GM12878 (cell line): ENCODE results near the gene MBOAT2. TPM values are rescaled to one million over a fixed set of nuclear protein-coding genes. Genes with fewer than 3 reads are reported as not detected.

Experiments
- ATAC-seq: fragments of 200-7000 bp; cut with Tn5 transposase; 3 replicates; pipeline ENCODE4 v1.9.1; 2020; ENCODE audit warnings: mild to moderate bottlenecking, moderate library complexity
- BruUV-seq: library from RNA; stranded (reverse); fragments of 400-500 nt; replicated peaks from 2 replicates; lab custom pipeline; 2021; lab: Mats Ljungman, UMichigan
- CTCF ChIA-PET: fragments of 300-600 bp; sonication (Branson Sonifier 250); formaldehyde crosslinking; extraction: SDS; loops from one replicate; lab custom pipeline; 2021; ENCODE audit warnings: inconsistent platforms; lab: Yijun Ruan, JAX
- POLR2A ChIA-PET: fragments of 350-600 bp; formaldehyde crosslinking; extraction: SDS; loops from one replicate; lab custom pipeline; 2021; ENCODE audit warnings: inconsistent platforms; lab: Charles Lee
- RAD21 ChIA-PET: fragments of 300-600 bp; sonication (Branson Sonifier 250); formaldehyde crosslinking; loops from one replicate; lab custom pipeline; 2023; ENCODE audit warnings: antibody characterized with exemption; ENCODE audit not compliant: unreplicated experiment; lab: Charles Lee
- SMC1A ChIA-PET: fragments of 300-600 bp; sonication (Branson Sonifier 250); formaldehyde crosslinking; loops from one replicate; lab custom pipeline; 2023; ENCODE audit not compliant: unreplicated experiment, uncharacterized antibody; lab: Charles Lee
- DNase-seq: peaks from one replicate; pipeline ENCODE4 v3.0.0-alpha.2; 2011; ENCODE audit warnings: low read depth, low spot score
- FAIRE-seq: peaks from 3 replicates; lab custom pipeline; 2011; peaks lifted over from hg19 to GRCh38; lab: Jason Lieb, UNC
- H2AFZ ChIP-seq: 2 replicates; pipeline ENCODE4 v1.6.0; 2011; ENCODE audit warnings: low read depth, low read length, control low read depth; ENCODE audit not compliant: control insufficient read depth
- H3K27ac ChIP-seq: 2 replicates; pipeline ENCODE4 v1.5.1; 2011; ENCODE audit warnings: control low read depth; ENCODE audit not compliant: control insufficient read depth, insufficient read depth
- H3K27me3 ChIP-seq, 2 experiments: replicated peaks in 1 of 2; 2 replicates each; pipeline versions ENCODE4 v1.6.0 to v1.6.1; 2011; ENCODE audit warnings: low read length in 1 of 2; ENCODE audit not compliant: control insufficient read depth in 2 of 2, insufficient read depth in 2 of 2
- H3K36me3 ChIP-seq, 2 experiments: 2 replicates each; pipeline ENCODE4 v1.5.1; 2011; ENCODE audit warnings: low read length in 1 of 2; ENCODE audit not compliant: control insufficient read depth in 2 of 2, insufficient read depth in 2 of 2
- H3K4me1 ChIP-seq: 2 replicates; pipeline ENCODE4 v1.6.1; 2011; ENCODE audit warnings: mild to moderate bottlenecking, low read length, moderate library complexity, mixed read lengths; ENCODE audit not compliant: control insufficient read depth, insufficient read depth
- H3K4me2 ChIP-seq: 2 replicates; pipeline ENCODE4 v1.6.0; 2011; ENCODE audit warnings: control low read depth; ENCODE audit not compliant: control insufficient read depth, insufficient read depth
- H3K4me3 ChIP-seq: fragments of 200-600 bp; sonication (generic); 2 replicates; pipeline ENCODE4 v1.5.1; 2016
- H3K79me2 ChIP-seq: 2 replicates; pipeline ENCODE4 v1.6.0; 2011; ENCODE audit warnings: low read length; ENCODE audit not compliant: control insufficient read depth, insufficient read depth
- H3K9ac ChIP-seq: 2 replicates; pipeline ENCODE4 v1.8.0; 2011; ENCODE audit warnings: low read length, control low read depth, mixed read lengths; ENCODE audit not compliant: control insufficient read depth, insufficient read depth
- H3K9me3 ChIP-seq: replicated peaks from 3 replicates; pipeline ENCODE4 v1.5.1; 2011; ENCODE audit warnings: mild to moderate bottlenecking, low read length; ENCODE audit not compliant: control insufficient read depth, insufficient read depth
- H4K20me1 ChIP-seq: 2 replicates; pipeline ENCODE4 v1.6.0; 2011; ENCODE audit not compliant: control insufficient read depth, insufficient read depth
- BACH1 ChIP-seq: fragments of 450-650 bp; IDR thresholded peaks from 2 replicates; pipeline ENCODE4 v1.6.1; 2017; ENCODE audit warnings: mild to moderate bottlenecking, borderline replicate concordance
- DPF2 ChIP-seq: fragments of 450-650 bp; IDR thresholded peaks from 2 replicates; pipeline ENCODE4 v1.6.1; 2017; ENCODE audit warnings: mild to moderate bottlenecking
- EZH2 ChIP-seq: IDR thresholded peaks from 2 replicates; pipeline ENCODE4 v1.6.1; 2012; ENCODE audit warnings: low read depth, mild to moderate bottlenecking, control low read depth, inconsistent platforms, low read length, borderline replicate concordance; ENCODE audit not compliant: control insufficient read depth
- HDGF ChIP-seq: fragments of 450-650 bp; IDR thresholded peaks from 2 replicates; pipeline ENCODE4 v1.6.1; 2016; ENCODE audit warnings: antibody characterized with exemption
- IKZF2 ChIP-seq, 2 experiments: fragments of 450-650 bp; IDR thresholded peaks; 2 replicates each; pipeline ENCODE4 v1.6.1; 2017; ENCODE audit warnings: mild to moderate bottlenecking in 2 of 2, moderate library complexity in 2 of 2
- POU2F2 ChIP-seq: IDR thresholded peaks from 3 replicates; pipeline ENCODE4 v1.6.1; 2011; ENCODE audit warnings: low read depth, mild to moderate bottlenecking, low read length, borderline replicate concordance
- RCOR1 ChIP-seq: conservative IDR thresholded peaks from 2 replicates; pipeline ENCODE4 v1.6.1; 2012; ENCODE audit warnings: low read depth, low read length, improper control_type of control experiment
- ZNF24 ChIP-seq: fragments of 450-650 bp; IDR thresholded peaks from 2 replicates; pipeline ENCODE4 v1.6.1; 2017; ENCODE audit warnings: antibody characterized with exemption, mild to moderate bottlenecking
- ZNF384 ChIP-seq: IDR thresholded peaks from 2 replicates; pipeline ENCODE4 v1.6.1; 2012; ENCODE audit warnings: low read depth, mild to moderate bottlenecking, low read length, improper control_type of control experiment, borderline replicate concordance
- ZZZ3 ChIP-seq: IDR thresholded peaks from 2 replicates; pipeline ENCODE4 v1.6.1; 2011; ENCODE audit warnings: low read depth; ENCODE audit not compliant: control insufficient read depth, insufficient read length
- WGBS: methylation state at CpG from one replicate; pipeline ENCODE4 v1.1.6; 2016; ENCODE audit warnings: low lambda C conversion rate; ENCODE audit not compliant: insufficient replicate concordance, insufficient coverage; ENCODE audit errors: missing lambda C conversion rate; 5-methylcytosine and 5-hydroxymethylcytosine counted together
- in situ Hi-C: fragments of 300-500 bp; cut with MboI; formaldehyde crosslinking; loops from 9 replicates; pipeline ENCODE4 v1.14.3; 2018; ENCODE audit warnings: mixed read lengths
- intact Hi-C: fragments of 100-400 bp; cut with micrococcal nuclease; formaldehyde crosslinking; loops from one replicate; pipeline ENCODE4 v1.14.2; 2022; ENCODE audit not compliant: unreplicated experiment
- polyA plus RNA-seq, 11 experiments: library from polyadenylated mRNA; depleted of rRNA in 4 of 11; unstranded in 6 of 11; stranded (reverse) in 5 of 11; fragments of >200 nt; fragmentation: Nextera tagmentation in 4 of 11; fragmentation: Illumina TruSeq in 1 of 11; extraction: Ambion mirVana in 4 of 11; extraction: Trizol in 1 of 11; gene quantifications; 1 replicate in 1 of 11; 2 replicates in 10 of 11; pipeline versions ENCODE4 v1.2.1 to v1.2.3, GENCODE V29; 2011 to 2016; ENCODE audit warnings: inconsistent platforms in 2 of 11, missing spikeins in 2 of 11, low read depth in 1 of 11
- total RNA-seq, 4 experiments: library from RNA; depleted of rRNA in 3 of 4; stranded (reverse); fragments of >200 nt in 3 of 4; fragmentation: Illumina TruSeq in 1 of 4; extraction: Trizol in 1 of 4; gene quantifications; 2 replicates each; pipeline versions ENCODE4 v1.2.1 to v1.2.3, GENCODE V29; 2013 to 2021
- TF ChIP-seq, protein P1 (sequence below): fragments of 450-650 bp; IDR thresholded peaks from 2 replicates; pipeline ENCODE4 v1.6.1; 2016; ENCODE audit warnings: mild to moderate bottlenecking
- TF ChIP-seq, protein P2 (sequence below): fragments of 450-650 bp; formaldehyde crosslinking; IDR thresholded peaks from 2 replicates; pipeline ENCODE4 v1.4.0; 2020; ENCODE audit warnings: mild to moderate bottlenecking, moderate library complexity

MBOAT2 gene
- total and polyA plus RNA-seq, 10 of the 15 experiments (the other 5 are each of a cell fraction or from before 2014, with no cell fraction given) = 0.08 to 40.6 (median 1.8) TPM

DNA sequence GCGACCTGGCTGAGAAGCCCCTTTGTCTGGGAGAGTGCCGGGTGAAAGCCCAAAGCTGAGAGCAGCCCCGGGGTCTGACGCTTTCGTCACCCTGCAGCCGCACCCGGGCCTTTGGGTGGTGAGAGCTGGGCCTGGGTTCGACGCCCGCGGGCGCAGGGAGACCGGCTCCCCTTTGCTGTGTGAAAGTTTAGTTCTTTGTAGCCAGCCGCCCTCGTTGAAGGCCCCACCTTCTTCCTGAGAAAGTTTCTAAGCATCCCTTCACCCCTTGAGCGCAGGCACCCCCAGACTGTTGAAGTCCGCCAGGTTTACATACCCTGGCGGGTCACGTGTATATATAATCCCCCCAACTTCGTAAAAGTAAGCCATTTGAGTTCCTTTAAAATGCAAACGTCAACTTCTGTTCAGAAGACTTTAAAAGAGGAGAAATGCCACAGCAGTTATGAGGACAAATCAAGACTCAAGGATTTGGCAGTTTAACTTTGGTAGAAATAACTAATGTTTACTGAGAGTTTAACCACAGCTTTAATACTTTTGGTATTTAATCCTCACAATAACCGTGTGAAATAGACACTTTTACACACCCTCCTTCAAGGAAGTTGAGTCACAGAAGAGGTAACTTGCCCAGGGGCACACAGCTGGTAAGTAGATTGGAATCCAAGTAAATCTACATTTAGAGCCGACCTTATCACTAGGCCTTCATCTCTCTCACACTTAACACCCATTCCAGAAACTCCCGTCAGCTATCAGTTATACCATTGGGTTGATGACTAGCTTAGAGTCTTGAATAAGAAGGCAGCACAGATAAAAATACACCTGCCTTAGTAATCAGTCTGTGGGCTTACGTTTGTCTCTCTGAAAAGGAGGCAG is 1.1 kb upstream of the MBOAT2 start:
- peak overlapping the region; percentile 61 for H3K4me3 ChIP-seq
- peak overlapping the region; percentile 64 for H3K4me2 ChIP-seq
- H3K79me2 ChIP-seq = peaks cover 8% of the 10 kb centered on the region; the same call in 1 of the 2 replicates
- TF ChIP-seq, protein P1, sequence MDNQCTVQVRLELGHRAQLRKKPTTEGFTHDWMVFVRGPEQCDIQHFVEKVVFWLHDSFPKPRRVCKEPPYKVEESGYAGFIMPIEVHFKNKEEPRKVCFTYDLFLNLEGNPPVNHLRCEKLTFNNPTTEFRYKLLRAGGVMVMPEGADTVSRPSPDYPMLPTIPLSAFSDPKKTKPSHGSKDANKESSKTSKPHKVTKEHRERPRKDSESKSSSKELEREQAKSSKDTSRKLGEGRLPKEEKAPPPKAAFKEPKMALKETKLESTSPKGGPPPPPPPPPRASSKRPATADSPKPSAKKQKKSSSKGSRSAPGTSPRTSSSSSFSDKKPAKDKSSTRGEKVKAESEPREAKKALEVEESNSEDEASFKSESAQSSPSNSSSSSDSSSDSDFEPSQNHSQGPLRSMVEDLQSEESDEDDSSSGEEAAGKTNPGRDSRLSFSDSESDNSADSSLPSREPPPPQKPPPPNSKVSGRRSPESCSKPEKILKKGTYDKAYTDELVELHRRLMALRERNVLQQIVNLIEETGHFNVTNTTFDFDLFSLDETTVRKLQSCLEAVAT = 0 out of 2 replicates have a peak, but pooled peaks have one; percentile 11
- TF ChIP-seq RCOR1 (no peak), POU2F2 (no peak), ZNF384 (no peak), ZNF24 (no peak), EZH2 (no peak), DPF2 (0 out of 2 replicates have a peak, but pooled peaks have one; percentile 25), BACH1 (no peak), IKZF2 (IDR thresholded peaks at IDR 0.05) (no peak), ZZZ3 (no peak), HDGF (no peak)
- TF ChIP-seq, protein P2, sequence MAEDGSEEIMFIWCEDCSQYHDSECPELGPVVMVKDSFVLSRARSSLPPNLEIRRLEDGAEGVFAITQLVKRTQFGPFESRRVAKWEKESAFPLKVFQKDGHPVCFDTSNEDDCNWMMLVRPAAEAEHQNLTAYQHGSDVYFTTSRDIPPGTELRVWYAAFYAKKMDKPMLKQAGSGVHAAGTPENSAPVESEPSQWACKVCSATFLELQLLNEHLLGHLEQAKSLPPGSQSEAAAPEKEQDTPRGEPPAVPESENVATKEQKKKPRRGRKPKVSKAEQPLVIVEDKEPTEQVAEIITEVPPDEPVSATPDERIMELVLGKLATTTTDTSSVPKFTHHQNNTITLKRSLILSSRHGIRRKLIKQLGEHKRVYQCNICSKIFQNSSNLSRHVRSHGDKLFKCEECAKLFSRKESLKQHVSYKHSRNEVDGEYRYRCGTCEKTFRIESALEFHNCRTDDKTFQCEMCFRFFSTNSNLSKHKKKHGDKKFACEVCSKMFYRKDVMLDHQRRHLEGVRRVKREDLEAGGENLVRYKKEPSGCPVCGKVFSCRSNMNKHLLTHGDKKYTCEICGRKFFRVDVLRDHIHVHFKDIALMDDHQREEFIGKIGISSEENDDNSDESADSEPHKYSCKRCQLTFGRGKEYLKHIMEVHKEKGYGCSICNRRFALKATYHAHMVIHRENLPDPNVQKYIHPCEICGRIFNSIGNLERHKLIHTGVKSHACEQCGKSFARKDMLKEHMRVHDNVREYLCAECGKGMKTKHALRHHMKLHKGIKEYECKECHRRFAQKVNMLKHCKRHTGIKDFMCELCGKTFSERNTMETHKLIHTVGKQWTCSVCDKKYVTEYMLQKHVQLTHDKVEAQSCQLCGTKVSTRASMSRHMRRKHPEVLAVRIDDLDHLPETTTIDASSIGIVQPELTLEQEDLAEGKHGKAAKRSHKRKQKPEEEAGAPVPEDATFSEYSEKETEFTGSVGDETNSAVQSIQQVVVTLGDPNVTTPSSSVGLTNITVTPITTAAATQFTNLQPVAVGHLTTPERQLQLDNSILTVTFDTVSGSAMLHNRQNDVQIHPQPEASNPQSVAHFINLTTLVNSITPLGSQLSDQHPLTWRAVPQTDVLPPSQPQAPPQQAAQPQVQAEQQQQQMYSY (CRISPR knock-in tag) = no peak
- no peaks in the 10 kb centered on the region for H3K36me3 ChIP-seq
- DNase-seq (no peak), ATAC-seq (peak; percentile 40), FAIRE-seq (no peak)
- H3K9me3 ChIP-seq = no peaks in the 10 kb centered on the region
- RAD21 ChIA-PET = interaction anchor here (1.0 to 4.3 kb wide), 5 partner anchors 16 to 131 kb away, joined by 3 to 19 read pairs (median 13); no protein-coding TSS in a partner anchor
- H2AFZ ChIP-seq = peak overlapping the region; percentile 87
- TSS peak; percentile 90 for BruUV-seq
- H3K9ac ChIP-seq = peak overlapping the region; percentile 75
- peak overlapping the region; percentile 66 for H3K27ac ChIP-seq
- H3K4me1 ChIP-seq = no peaks in the 10 kb centered on the region; the same call in 1 of the 2 replicates
- POLR2A ChIA-PET = interaction anchor here (0.6 to 4.0 kb wide), 10 partner anchors 9 to 1209 kb away, joined by 3 to 18 read pairs (median 4); no protein-coding TSS in a partner anchor
- SMC1A ChIA-PET = interaction anchor here (0.6 to 8.2 kb wide), 7 partner anchors 10 to 201 kb away, joined by 3 to 101 read pairs (median 3); no protein-coding TSS in a partner anchor
- no peaks in the 10 kb centered on the region; a peak in 1 of 4 replicates for H3K27me3 ChIP-seq
- no peaks in the 10 kb centered on the region for H4K20me1 ChIP-seq
- intact Hi-C loops (loop anchor here (5.0 kb wide), 2 partner anchors 88 to 132 kb away; no protein-coding TSS in a partner anchor), in situ Hi-C loops (no loop called here)
- WGBS = 31% methylated on average over 24 of the region's 25 CpGs
- CTCF ChIA-PET = interaction anchor here (0.9 to 1.5 kb wide), 5 partner anchors 11 to 137 kb away, joined by 3 to 5 read pairs (median 3); no protein-coding TSS in a partner anchor
